Ascending aorta (tissue), 2 donors: ENCODE measurements around the gene RPGR. TPM values are rescaled to one million over a fixed set of nuclear protein-coding genes. Genes with fewer than 3 reads are reported as not detected.
A peak's percentile ranks its signal among the peaks of the same experiment; 100 is the strongest.

Experiments used
- DNase-seq, 2 donors: peaks; one replicate each; pipeline ENCODE4 v3.0.0-alpha.2; 2019; ENCODE audit warnings: low spot score in 2 of 2
- H3K27ac ChIP-seq, 2 donors: fragments of 200-600 bp; sonication (generic); one replicate each; pipeline ENCODE4 v1.5.1; 2016 to 2017; ENCODE audit warnings: mild to moderate bottlenecking in 1 of 2
- H3K27me3 ChIP-seq: fragments of 200-600 bp; sonication (generic); one replicate; pipeline ENCODE4 v1.5.1; 2017
- H3K36me3 ChIP-seq, 2 donors: fragments of 200-600 bp; sonication (generic); one replicate each; pipeline ENCODE4 v1.5.1; 2016
- H3K4me1 ChIP-seq, 2 donors: fragments of 200-600 bp; sonication (generic); one replicate each; pipeline ENCODE4 v1.5.1; 2016 to 2017; ENCODE audit warnings: mild to moderate bottlenecking in 1 of 2
- H3K4me3 ChIP-seq, 2 donors: fragments of 200-600 bp; sonication (generic); one replicate each; pipeline ENCODE4 v1.5.1; 2016 to 2017; ENCODE audit warnings: mild to moderate bottlenecking in 1 of 2
- H3K9me3 ChIP-seq, 2 donors: fragments of 200-600 bp; sonication (generic); one replicate each; pipeline ENCODE4 v1.5.1; 2016
- CTCF ChIP-seq, 3 experiments: fragments of 200-600 bp in 2 of 3; fragments of 450-650 bp in 1 of 3; sonication (generic) in 2 of 3; IDR thresholded peaks; one replicate each; pipeline ENCODE4 v1.5.1; 2016 to 2019; ENCODE audit warnings: antibody characterized with exemption in 3 of 3, mild to moderate bottlenecking in 1 of 3, moderate library complexity in 1 of 3
- intact Hi-C: fragments of 100-400 bp; cut with DNase I; formaldehyde crosslinking; loops from one replicate; pipeline ENCODE4 v1.15.1; 2023
- total RNA-seq: library from RNA; depleted of rRNA; stranded (reverse); fragments of >200 nt; gene quantifications from one replicate; pipeline ENCODE4 v1.1.0, GENCODE V29; 2016

The RPGR gene
- total RNA-seq, 1 donor from 2014 or later: 12.0 TPM

- Histone ChIP-seq H3K4me1 (no peaks in the 10 kb centered on the region), H3K27ac (no peak overlapping the region), H3K9me3 (no peaks in the 10 kb centered on the region), H3K36me3 (no peaks in the 10 kb centered on the region), H3K27me3 (no peaks in the 10 kb centered on the region), H3K4me3 (no peak overlapping the region)
- intact Hi-C loops: no loop called here
- DNase-seq: no peak
- no peak for TF ChIP-seq CTCF (IDR thresholded peaks at IDR 0.05)
Observed at GRCh38 chrX:38247051-38247450, 80.3 kb downstream of the RPGR start.

GRCh38 chrX:38240541-38240940 lies 86.8 kb downstream of the RPGR start:
- intact Hi-C loops: no loop called here
- Histone ChIP-seq H3K9me3 (no peaks in the 10 kb centered on the region), H3K4me1 (no peaks in the 10 kb centered on the region), H3K27ac (no peak overlapping the region), H3K36me3 (no peaks in the 10 kb centered on the region), H3K4me3 (no peak overlapping the region), H3K27me3 (no peaks in the 10 kb centered on the region)
- no peak for DNase-seq
- TF ChIP-seq CTCF (IDR thresholded peaks at IDR 0.05): no peak

DNA sequence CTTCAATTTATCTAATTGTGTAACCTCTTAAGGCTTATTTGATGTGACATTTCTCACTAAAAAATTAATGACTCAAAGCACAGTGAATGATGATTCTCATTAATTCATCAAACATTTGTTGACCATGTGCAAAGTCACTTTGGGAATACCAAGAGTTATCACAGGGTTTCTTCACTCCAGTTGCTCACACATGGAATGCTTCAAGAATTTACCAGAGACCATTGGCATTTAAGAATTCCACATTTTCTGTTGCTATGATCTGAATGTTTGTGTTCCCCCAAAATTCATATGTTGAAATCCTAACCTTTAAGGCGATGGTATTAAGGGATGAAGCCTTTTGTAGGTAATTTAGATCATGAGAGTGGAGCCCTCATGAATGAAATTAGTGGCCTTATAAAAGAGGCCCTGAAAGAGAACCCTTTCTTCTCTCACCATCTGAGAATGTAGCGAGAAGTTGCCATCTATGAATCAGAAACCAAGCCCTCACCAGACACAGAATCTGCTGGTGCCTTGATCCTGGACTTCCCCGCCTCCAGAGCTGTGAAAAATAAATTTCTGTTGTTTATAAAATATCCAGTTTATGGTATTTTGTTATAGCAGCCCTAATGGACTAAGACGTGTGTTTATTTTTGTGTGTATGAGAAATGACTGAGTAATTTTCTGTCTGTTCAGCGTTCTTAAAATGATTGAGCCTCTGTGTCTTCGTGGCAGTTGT lies 90.3 kb downstream of the RPGR start:
- no peaks in the 10 kb centered on the region for H3K9me3 ChIP-seq
- no peak overlapping the region for H3K27ac ChIP-seq
- H3K4me1 ChIP-seq: peaks cover 0 to 7% of the 10 kb centered on the region in 2 donors
- no peaks in the 10 kb centered on the region for H3K27me3 ChIP-seq
- no peak overlapping the region for H3K4me3 ChIP-seq
- no peak for DNase-seq
- TF ChIP-seq CTCF (IDR thresholded peaks at IDR 0.05): no peak
- intact Hi-C loops: no loop called here
- no peaks in the 10 kb centered on the region for H3K36me3 ChIP-seq

- no peak overlapping the region for H3K4me3 ChIP-seq
- no peaks in the 10 kb centered on the region for H3K9me3 ChIP-seq
- intact Hi-C loops: loop anchor here (5.0 kb wide), 1 partner anchor 93 kb away; the partner anchor contains the start of gene RPGR
- no peaks in the 10 kb centered on the region for H3K36me3 ChIP-seq
- no peaks in the 10 kb centered on the region for H3K27me3 ChIP-seq
- H3K27ac ChIP-seq: peak overlapping the region; percentile 42 to 59
- peaks cover 0 to 7% of the 10 kb centered on the region in 2 donors for H3K4me1 ChIP-seq
- no peak for DNase-seq
- TF ChIP-seq CTCF (IDR thresholded peaks at IDR 0.05): no peak
Observed at GRCh38 chrX:38233891-38234667, 93.2 kb downstream of the RPGR start.

DNA sequence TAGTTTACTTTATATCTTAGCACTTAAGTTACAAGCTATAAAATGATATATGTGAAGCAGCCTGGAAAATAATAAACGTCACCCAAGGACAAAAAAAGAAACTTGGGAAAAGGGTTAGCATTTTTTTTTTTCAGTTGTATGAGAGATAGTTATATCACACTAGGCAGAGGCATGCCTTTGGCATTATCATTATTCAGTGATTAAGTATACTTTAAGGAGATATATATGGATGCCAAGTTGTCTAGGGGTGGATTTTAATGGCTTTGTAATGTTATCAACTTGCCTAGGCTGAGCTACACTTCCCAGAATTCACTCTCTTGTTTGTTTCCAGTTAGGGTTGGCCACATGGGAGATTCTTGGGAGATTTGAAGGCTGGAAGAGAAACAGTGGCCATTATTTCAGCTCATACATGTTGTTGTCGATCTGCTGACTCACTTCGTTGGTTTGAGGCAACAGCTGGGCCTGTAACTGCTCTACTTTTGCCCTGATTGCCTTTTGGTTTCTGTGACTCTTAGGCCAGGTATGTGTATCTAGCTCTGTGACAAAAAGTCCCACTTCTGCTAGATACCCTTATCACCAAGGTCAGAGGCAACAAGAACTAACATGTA lies 95.1 kb downstream of the RPGR start:
- Histone ChIP-seq H3K27me3 (no peaks in the 10 kb centered on the region), H3K36me3 (no peaks in the 10 kb centered on the region), H3K4me1 (peaks cover 0 to 7% of the 10 kb centered on the region in 2 donors), H3K9me3 (no peaks in the 10 kb centered on the region), H3K4me3 (no peak overlapping the region), H3K27ac (peak overlapping the region in 1 of 2 donors; percentile 14)
- DNase-seq: no peak
- intact Hi-C loops: loop anchor here (5.0 kb wide), 1 partner anchor 95 kb away; the partner anchor contains the start of gene RPGR
- TF ChIP-seq CTCF (IDR thresholded peaks at IDR 0.05): no peak
